ENCODE results near the gene MIDN.

DNA sequence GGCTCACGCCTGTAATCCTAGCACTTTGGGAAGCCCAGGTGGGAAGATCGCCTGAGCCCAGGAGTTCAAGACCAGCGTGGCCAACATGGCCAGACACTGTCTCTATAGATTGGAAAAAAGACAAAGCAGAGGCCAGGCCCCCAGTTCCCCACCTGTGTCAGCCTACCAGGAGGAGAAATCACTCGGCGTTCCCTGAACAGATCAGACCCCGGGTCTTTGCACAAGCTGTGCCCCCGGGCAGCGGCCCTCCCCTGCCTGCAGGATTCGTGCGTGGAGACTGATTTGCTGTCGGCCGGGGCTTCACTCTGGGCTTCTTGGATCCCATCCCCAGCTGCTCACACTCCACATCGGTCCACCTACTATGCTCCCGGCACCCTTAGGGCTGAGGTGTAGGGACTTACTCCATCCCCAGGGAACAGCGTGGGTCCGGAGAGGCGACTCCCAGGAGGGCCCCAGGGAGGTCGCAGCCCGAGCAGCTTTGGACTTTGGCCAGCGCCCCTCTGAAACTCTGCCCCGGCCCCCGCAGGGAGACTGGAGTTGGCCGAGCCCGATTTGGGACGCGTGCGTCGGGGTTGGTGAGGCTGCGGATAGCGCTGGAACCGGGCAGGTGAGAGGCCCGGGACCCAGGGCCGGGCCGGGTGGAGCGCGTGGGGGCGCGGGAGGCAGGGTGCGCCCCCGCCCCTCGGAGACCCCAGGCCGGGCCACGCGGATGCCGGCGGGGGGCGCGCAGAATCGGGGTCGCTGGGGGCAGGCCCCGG is 36.8 kb downstream of the MIDN start:
- TF ChIP-seq POLR2A (IDR thresholded peaks at IDR 0.05; ENCODE audit: low read depth, low read length), result no peak
- no peak for TF ChIP-seq POLR2AphosphoS5 (IDR thresholded peaks at IDR 0.05; ENCODE audit: low read depth, low read length)

Measured in GM12892 (cell line).